ENCODE results near the gene TECPR1.

- TF ChIP-seq ETS1 (IDR thresholded peaks at IDR 0.05) (no peak), EZH2 (IDR thresholded peaks at IDR 0.05; ENCODE audit: low read depth, unreplicated experiment) (no peak), POLR2AphosphoS5 (IDR thresholded peaks at IDR 0.05; ENCODE audit: low read depth) (no peak), EZH2phosphoT487 (IDR thresholded peaks at IDR 0.05; ENCODE audit: unreplicated experiment) (no peak)
Measured at GRCh38 chr7:98228801-98229200, 23.2 kb downstream of the TECPR1 start.

Data from GM23338 (cell line).